GM18508 (cell line): Measurements from ENCODE around the gene RNF212.

ENCODE experiments used
- ATAC-seq: cut with Tn5 transposase; IDR thresholded peaks from one replicate; pipeline ENCODE4 v1.9.1; 2021; ENCODE audit warnings: moderate number of reproducible peaks; ENCODE audit not compliant: insufficient read depth, unreplicated experiment

RNF212 gene

DNA sequence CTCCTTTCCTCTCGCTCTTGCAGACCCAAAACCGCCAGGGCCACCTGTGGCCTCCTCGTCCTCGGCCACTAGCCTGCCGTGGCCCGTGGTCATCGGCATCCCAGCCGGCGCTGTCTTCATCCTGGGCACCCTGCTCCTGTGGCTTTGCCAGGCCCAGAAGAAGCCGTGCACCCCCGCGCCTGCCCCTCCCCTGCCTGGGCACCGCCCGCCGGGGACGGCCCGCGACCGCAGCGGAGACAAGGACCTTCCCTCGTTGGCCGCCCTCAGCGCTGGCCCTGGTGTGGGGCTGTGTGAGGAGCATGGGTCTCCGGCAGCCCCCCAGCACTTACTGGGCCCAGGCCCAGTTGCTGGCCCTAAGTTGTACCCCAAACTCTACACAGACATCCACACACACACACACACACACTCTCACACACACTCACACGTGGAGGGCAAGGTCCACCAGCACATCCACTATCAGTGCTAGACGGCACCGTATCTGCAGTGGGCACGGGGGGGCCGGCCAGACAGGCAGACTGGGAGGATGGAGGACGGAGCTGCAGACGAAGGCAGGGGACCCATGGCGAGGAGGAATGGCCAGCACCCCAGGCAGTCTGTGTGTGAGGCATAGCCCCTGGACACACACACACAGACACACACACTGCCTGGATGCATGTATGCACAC lies 88.3 kb downstream of the RNF212 start:
- ATAC-seq = no peak

DNA sequence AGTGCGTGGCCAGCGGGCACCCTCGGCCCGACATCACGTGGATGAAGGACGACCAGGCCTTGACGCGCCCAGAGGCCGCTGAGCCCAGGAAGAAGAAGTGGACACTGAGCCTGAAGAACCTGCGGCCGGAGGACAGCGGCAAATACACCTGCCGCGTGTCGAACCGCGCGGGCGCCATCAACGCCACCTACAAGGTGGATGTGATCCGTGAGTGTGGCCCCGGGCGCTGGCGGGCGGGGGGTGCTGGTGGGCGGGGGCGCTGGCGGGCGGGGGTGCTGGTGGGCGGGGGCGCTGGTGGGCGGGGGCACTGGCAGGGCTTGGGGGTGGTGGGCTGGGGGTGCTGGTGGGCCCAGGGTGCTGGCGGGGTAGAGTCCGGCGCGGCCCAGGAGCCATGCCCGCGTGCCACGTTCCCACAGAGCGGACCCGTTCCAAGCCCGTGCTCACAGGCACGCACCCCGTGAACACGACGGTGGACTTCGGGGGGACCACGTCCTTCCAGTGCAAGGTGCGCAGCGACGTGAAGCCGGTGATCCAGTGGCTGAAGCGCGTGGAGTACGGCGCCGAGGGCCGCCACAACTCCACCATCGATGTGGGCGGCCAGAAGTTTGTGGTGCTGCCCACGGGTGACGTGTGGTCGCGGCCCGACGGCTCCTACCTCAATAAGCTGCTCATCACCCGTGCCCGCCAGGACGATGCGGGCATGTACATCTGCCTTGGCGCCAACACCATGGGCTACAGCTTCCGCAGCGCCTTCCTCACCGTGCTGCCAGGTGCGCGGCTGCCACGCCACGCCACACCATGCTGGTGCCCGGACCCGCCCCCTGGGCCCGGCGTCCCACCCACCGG lies 89.2 kb downstream of the RNF212 start:
- ATAC-seq = no peak

DNA sequence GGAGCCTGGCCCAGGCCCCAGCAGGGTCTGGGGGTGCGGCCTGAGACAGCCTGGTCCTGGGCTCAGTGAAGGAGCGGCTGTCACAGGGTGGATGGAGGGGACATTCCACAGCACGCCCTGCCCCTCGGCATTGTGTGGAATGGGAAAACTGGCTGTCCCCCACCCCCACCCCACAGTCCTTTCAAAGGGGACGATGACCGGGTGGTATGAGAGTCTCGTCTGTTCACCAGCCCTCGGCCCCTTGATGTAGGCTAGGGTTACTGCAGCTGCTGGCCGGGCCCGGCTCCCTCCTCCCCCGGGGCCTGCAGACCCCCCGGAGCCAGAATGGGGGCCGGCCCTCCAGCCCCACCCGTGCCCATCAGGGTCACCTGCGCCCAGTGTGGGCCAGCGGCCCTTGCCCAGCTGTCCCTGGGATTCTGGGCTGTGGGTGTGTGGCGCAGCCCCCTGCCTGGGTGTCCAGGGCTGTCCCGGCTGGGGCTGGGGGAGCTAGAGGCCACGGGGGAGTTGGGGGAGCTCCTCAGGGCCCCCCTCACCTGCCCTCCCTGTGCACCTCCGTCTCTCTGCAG lies 90.2 kb downstream of the RNF212 start:
- ATAC-seq = no peak

- ATAC-seq = no peak
These were observed 90.7 kb downstream of the RNF212 start for GRCh38 chr4:1022739-1023066.

DNA sequence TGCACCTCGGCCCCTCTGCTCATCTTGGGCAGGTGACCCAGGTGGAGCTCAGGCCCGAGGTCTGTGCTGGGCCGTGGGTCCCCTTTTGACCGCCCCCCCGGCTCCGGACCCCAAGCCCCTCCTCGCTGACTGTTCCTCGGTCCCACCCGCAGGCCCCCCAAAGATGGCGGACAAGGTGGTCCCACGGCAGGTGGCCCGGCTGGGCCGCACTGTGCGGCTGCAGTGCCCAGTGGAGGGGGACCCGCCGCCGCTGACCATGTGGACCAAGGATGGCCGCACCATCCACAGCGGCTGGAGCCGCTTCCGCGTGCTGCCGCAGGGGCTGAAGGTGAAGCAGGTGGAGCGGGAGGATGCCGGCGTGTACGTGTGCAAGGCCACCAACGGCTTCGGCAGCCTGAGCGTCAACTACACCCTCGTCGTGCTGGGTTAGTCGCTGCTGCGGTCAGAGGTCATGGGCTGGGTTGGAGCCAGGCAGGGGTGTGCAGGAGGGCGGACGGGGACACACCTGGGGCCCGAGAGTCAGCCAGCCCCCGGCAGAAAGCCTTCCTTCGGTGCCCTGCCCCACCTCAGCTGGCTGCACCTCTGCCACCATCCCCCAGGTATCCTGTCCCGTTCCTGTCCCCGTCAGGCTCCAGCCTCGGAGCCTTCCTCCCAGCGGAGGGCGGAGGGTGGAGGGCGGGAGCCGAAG lies 91.2 kb downstream of the RNF212 start:
- ATAC-seq = no peak
